ENCODE measurements around the gene CRNKL1. TPM values are rescaled to one million over a fixed set of nuclear protein-coding genes. Genes with fewer than 3 reads are reported as not detected.
A peak's percentile ranks its signal among the peaks of the same experiment; 100 is the strongest.

CRNKL1 gene
- total RNA-seq, 1 experiment from 2014 or later = 6.7 TPM

DNA sequence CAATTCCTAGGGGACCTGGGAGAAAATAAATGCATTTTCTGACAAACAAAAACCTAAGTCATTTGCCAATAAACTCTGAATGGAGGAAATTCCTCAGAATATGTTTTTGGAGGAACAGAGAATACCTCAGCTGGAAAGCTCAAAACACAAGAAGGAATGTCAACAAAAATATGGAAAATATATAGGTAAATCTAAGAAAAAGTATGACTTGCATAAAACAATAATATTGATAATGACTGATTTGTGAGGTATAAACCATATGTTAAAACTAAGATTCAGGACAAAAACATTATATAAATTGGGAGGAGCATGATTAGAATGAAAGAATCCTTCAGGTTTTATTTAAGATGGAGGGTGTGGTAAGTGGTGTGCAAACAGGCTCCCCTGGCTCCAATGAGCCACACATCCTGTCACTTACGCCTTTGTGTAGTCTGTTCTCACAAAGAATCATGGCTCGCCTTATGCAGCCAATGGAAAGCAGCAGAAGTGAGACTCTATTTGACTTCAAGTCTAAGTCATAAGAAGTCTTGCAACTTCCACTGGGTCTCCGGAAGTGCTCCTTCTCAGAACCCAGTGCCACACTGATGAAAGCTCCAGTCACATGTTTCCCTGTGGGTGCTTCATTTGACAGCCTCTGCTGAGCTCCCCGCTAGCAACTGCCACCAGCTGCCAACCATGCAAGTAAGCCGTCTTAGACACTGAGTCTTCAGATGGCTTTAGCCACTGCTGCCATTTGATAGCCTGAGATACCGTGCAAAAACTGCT lies 8.2 kb upstream of the CRNKL1 start:
- Mint-ChIP-seq H3K4me3 (ENCODE audit: low read depth, unreplicated experiment) (no peak overlapping the region), H3K27me3 (ENCODE audit: unreplicated experiment) (peaks cover 13% of the 10 kb centered on the region), H3K4me1 (ENCODE audit: low read depth, unreplicated experiment) (no peaks in the 10 kb centered on the region), H3K9me3 (ENCODE audit: low read depth, unreplicated experiment) (no peaks in the 10 kb centered on the region), H3K36me3 (ENCODE audit: insufficient read depth, unreplicated experiment) (no peaks in the 10 kb centered on the region), H3K27ac (ENCODE audit: unreplicated experiment) (no peak overlapping the region)
- DNase-seq = no peak
- CTCF ChIA-PET = no interaction called here
- intact Hi-C loops (cut with micrococcal nuclease; ENCODE audit: unreplicated experiment) = no loop called here
- TF ChIP-seq, protein P1, sequence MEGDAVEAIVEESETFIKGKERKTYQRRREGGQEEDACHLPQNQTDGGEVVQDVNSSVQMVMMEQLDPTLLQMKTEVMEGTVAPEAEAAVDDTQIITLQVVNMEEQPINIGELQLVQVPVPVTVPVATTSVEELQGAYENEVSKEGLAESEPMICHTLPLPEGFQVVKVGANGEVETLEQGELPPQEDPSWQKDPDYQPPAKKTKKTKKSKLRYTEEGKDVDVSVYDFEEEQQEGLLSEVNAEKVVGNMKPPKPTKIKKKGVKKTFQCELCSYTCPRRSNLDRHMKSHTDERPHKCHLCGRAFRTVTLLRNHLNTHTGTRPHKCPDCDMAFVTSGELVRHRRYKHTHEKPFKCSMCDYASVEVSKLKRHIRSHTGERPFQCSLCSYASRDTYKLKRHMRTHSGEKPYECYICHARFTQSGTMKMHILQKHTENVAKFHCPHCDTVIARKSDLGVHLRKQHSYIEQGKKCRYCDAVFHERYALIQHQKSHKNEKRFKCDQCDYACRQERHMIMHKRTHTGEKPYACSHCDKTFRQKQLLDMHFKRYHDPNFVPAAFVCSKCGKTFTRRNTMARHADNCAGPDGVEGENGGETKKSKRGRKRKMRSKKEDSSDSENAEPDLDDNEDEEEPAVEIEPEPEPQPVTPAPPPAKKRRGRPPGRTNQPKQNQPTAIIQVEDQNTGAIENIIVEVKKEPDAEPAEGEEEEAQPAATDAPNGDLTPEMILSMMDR (IDR thresholded peaks at IDR 0.05; ENCODE audit: unreplicated experiment) = no peak
- BruUV-seq (replicated peaks) = no TSS peak

DNA sequence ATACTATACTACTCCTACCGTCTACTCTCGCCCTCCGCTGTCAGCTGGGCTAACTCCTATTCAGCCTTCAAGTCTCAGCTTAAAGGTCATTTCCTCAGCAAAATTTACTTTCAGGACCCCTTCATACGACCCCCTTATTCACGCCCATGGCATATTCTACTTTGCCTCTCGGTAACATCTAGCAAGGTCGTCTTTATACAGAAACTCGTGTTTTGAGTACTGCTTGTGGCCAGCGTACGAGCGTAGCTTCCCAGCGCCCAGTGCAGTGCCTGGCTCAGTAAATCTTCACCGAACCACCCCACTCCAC lies 546 bp downstream of the CRNKL1 start:
- BruUV-seq (replicated peaks) = no TSS peak
- Mint-ChIP-seq H3K4me3 (ENCODE audit: low read depth, unreplicated experiment) (peak overlapping the region; percentile 99), H3K27ac (ENCODE audit: unreplicated experiment) (peak overlapping the region; percentile 94), H3K4me1 (ENCODE audit: low read depth, unreplicated experiment) (no peaks in the 10 kb centered on the region), H3K27me3 (ENCODE audit: unreplicated experiment) (no peaks in the 10 kb centered on the region), H3K36me3 (ENCODE audit: insufficient read depth, unreplicated experiment) (peaks cover 27% of the 10 kb centered on the region), H3K9me3 (ENCODE audit: low read depth, unreplicated experiment) (no peaks in the 10 kb centered on the region)
- TF ChIP-seq, protein P1 (IDR thresholded peaks at IDR 0.05; ENCODE audit: unreplicated experiment) = no peak
- DNase-seq = no peak
- intact Hi-C loops (cut with micrococcal nuclease; ENCODE audit: unreplicated experiment) = no loop called here
- CTCF ChIA-PET = interaction anchor here (0.6 kb wide), 1 partner anchor 1260 kb away, joined by 3 read pairs; no protein-coding TSS in a partner anchor

DNA sequence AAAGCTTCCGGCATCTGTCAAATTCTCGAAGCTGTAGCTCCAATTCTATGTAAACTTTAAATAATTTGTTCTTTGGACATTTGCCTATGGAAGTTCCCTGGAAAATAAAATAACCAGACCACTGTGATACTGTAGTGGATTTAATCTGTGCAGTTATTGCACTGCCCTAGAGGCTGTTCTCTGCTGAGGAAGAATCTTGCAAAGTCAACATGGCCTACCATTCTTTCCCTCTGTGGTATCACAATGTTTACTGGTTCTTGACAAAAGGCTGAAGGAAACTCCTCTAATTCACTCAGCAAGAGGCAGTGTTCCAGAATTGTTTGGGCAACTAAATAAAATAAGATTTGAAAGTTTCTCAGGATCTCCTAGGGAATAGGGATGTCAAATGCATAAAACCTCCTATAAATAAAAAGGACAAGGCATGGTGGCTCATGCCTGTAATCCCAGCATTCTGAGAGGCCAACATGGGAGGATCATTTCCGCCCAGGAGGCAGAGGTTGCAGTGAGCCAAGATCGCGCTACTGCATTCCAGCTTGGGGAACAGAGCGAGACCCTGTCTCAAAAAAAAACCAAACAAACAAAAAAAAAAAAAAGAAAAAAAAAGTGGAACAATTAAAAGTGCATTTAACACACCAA lies 12.4 kb downstream of the CRNKL1 start:
- H3K4me3 Mint-ChIP-seq (ENCODE audit: low read depth, unreplicated experiment) = no peak overlapping the region
- no peaks in the 10 kb centered on the region for H3K27me3 Mint-ChIP-seq (ENCODE audit: unreplicated experiment)
- no peaks in the 10 kb centered on the region for H3K9me3 Mint-ChIP-seq (ENCODE audit: low read depth, unreplicated experiment)
- H3K27ac Mint-ChIP-seq (ENCODE audit: unreplicated experiment) = no peak overlapping the region
- DNase-seq = no peak
- H3K4me1 Mint-ChIP-seq (ENCODE audit: low read depth, unreplicated experiment) = no peaks in the 10 kb centered on the region
- CTCF ChIA-PET = no interaction called here
- BruUV-seq (replicated peaks) = no TSS peak
- TF ChIP-seq, protein P1 (IDR thresholded peaks at IDR 0.05; ENCODE audit: unreplicated experiment) = no peak
- intact Hi-C loops (cut with micrococcal nuclease; ENCODE audit: unreplicated experiment) = no loop called here
- H3K36me3 Mint-ChIP-seq (ENCODE audit: insufficient read depth, unreplicated experiment) = no peaks in the 10 kb centered on the region

DNA sequence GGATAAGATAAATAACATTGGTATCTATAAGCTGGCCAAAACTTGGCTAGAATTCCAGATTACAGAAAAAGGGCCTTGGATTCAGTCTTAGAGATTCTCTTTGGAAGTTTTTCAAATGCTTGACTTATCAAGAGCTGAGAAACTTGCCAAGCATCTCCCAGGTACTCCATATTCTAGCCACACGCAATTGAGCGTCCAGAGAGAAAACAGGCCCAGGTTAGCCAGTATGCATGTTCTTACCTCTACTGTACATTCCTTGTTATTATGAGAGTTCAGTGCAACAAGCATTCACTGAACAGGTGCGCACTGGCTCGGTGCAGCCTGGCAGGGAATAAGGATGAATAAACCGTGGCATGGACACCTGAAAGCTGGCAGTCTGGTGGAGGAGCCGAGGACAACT lies 13.7 kb downstream of the CRNKL1 start:
- CTCF ChIA-PET = no interaction called here
- Mint-ChIP-seq H3K27me3 (ENCODE audit: unreplicated experiment) (no peaks in the 10 kb centered on the region), H3K9me3 (ENCODE audit: low read depth, unreplicated experiment) (no peaks in the 10 kb centered on the region), H3K27ac (ENCODE audit: unreplicated experiment) (no peak overlapping the region), H3K4me1 (ENCODE audit: low read depth, unreplicated experiment) (no peaks in the 10 kb centered on the region), H3K36me3 (ENCODE audit: insufficient read depth, unreplicated experiment) (no peaks in the 10 kb centered on the region), H3K4me3 (ENCODE audit: low read depth, unreplicated experiment) (no peak overlapping the region)
- intact Hi-C loops (cut with micrococcal nuclease; ENCODE audit: unreplicated experiment) = no loop called here
- no TSS peak for BruUV-seq (replicated peaks)
- no peak for DNase-seq
- TF ChIP-seq, protein P1 (IDR thresholded peaks at IDR 0.05; ENCODE audit: unreplicated experiment) = no peak

Measured in Calu3 (cell line).